Gastroesophageal sphincter (tissue), 4 donors: ENCODE results near the gene DMBT1. TPM values are rescaled to one million over a fixed set of nuclear protein-coding genes. Genes with fewer than 3 reads are reported as not detected.

ENCODE experiments used
- ATAC-seq: fragments of 150-250 bp; one replicate; pipeline ENCODE4 v1.9.1; 2016; ENCODE audit warnings: mild to moderate bottlenecking, moderate library complexity
- H3K27ac ChIP-seq, 4 donors: fragments of 200-600 bp; sonication (generic) in 3 of 4; 1 replicate in 3 of 4; 2 replicates in 1 of 4; pipeline ENCODE4 v1.5.1; 2016 to 2019
- H3K27me3 ChIP-seq: fragments of 200-600 bp; sonication (generic); one replicate; pipeline ENCODE4 v1.5.1; 2019
- H3K36me3 ChIP-seq, 2 donors: fragments of 200-600 bp; sonication (generic); one replicate each; pipeline ENCODE4 v1.5.1; 2019; ENCODE audit warnings: control low read depth in 1 of 2
- H3K4me1 ChIP-seq, 3 donors: fragments of 200-600 bp; sonication (generic); 1 replicate in 2 of 3; 2 replicates in 1 of 3; pipeline ENCODE4 v1.5.1; 2016 to 2019; ENCODE audit warnings: control low read depth in 2 of 3
- H3K4me3 ChIP-seq, 2 donors: fragments of 200-600 bp; sonication (generic); one replicate each; pipeline ENCODE4 v1.5.1; 2019; ENCODE audit warnings: mild to moderate bottlenecking in 1 of 2, moderate library complexity in 1 of 2
- H3K9me3 ChIP-seq, 3 donors: fragments of 200-600 bp; sonication (generic); one replicate each; pipeline ENCODE4 v1.5.1; 2017 to 2019; ENCODE audit warnings: control low read depth in 2 of 3
- CTCF ChIP-seq, 4 experiments: fragments of 200-600 bp in 2 of 4; fragments of 450-650 bp in 2 of 4; sonication (generic) in 1 of 4; IDR thresholded peaks; one replicate each; pipeline ENCODE4 v1.5.1; 2017 to 2019; ENCODE audit warnings: antibody characterized with exemption in 4 of 4, mild to moderate bottlenecking in 2 of 4, moderate library complexity in 2 of 4
- EP300 ChIP-seq: sonication (generic); formaldehyde crosslinking; IDR thresholded peaks from one replicate; pipeline ENCODE4 v1.6.1; 2017; ENCODE audit warnings: antibody characterized with exemption, mild to moderate bottlenecking
- POLR2A ChIP-seq, 2 donors: fragments of 450-650 bp; IDR thresholded peaks; one replicate each; pipeline ENCODE4 v1.6.1; 2017; ENCODE audit warnings: antibody characterized with exemption in 2 of 2, mild to moderate bottlenecking in 2 of 2, moderate library complexity in 1 of 2
- POLR2AphosphoS5 ChIP-seq: sonication (generic); formaldehyde crosslinking; IDR thresholded peaks from one replicate; pipeline ENCODE4 v1.6.1; 2017; ENCODE audit warnings: antibody characterized with exemption
- WGBS, 2 donors: methylation state at CpG; one replicate each; pipeline ENCODE4 v1.1.5; 2018; ENCODE audit warnings: low coverage in 1 of 2; 5-methylcytosine and 5-hydroxymethylcytosine counted together
- total RNA-seq, 4 donors: library from RNA; depleted of rRNA; stranded (reverse); fragments of >200 nt; gene quantifications; one replicate each; pipeline ENCODE4 v1.1.0, GENCODE V29; 2016

Gene DMBT1
- total RNA-seq, 4 donors from 2014 or later: 0.08 to 2.8 TPM; not detected in 2

GRCh38 chr10:122669842-122670241, 109.3 kb downstream of the DMBT1 start:
- Histone ChIP-seq H3K27ac (no peak overlapping the region), H3K4me1 (no peaks in the 10 kb centered on the region), H3K9me3 (no peaks in the 10 kb centered on the region), H3K27me3 (peaks cover 27% of the 10 kb centered on the region), H3K4me3 (no peak overlapping the region), H3K36me3 (no peaks in the 10 kb centered on the region)
- TF ChIP-seq EP300 (no peak), POLR2A (IDR thresholded peaks at IDR 0.05) (no peak), POLR2AphosphoS5 (no peak), CTCF (IDR thresholded peaks at IDR 0.05) (no peak)
- no peak for ATAC-seq
- 44% methylated on average over 1 of the region's 2 CpGs; no CpG with 5 or more reads in 1 of the 2 donors for WGBS, 2 donors

GRCh38 chr10:122671355-122671754, 110.8 kb downstream of the DMBT1 start:
- 40 to 70% methylated on average over 2 to 3 of the region's 3 CpGs for WGBS, 2 donors
- Histone ChIP-seq H3K4me1 (no peaks in the 10 kb centered on the region), H3K9me3 (no peaks in the 10 kb centered on the region), H3K36me3 (no peaks in the 10 kb centered on the region), H3K4me3 (no peak overlapping the region), H3K27ac (no peak overlapping the region), H3K27me3 (peaks cover 27% of the 10 kb centered on the region)
- TF ChIP-seq CTCF (IDR thresholded peaks at IDR 0.05) (no peak), POLR2A (IDR thresholded peaks at IDR 0.05) (no peak)
- no peak for ATAC-seq

GRCh38 chr10:122672655-122673054, 112.1 kb downstream of the DMBT1 start:
- WGBS, 2 donors: 59 to 60% methylated on average over 1 to 4 of the region's 4 CpGs
- TF ChIP-seq CTCF (IDR thresholded peaks at IDR 0.05) (no peak), EP300 (no peak), POLR2A (IDR thresholded peaks at IDR 0.05) (no peak), POLR2AphosphoS5 (no peak)
- no peak for ATAC-seq
- H3K27me3 ChIP-seq: peaks cover 23% of the 10 kb centered on the region
- no peaks in the 10 kb centered on the region for H3K9me3 ChIP-seq
- H3K36me3 ChIP-seq: no peaks in the 10 kb centered on the region
- H3K4me3 ChIP-seq: no peak overlapping the region
- no peak overlapping the region for H3K27ac ChIP-seq
- H3K4me1 ChIP-seq: no peaks in the 10 kb centered on the region

- Histone ChIP-seq H3K4me1 (no peaks in the 10 kb centered on the region), H3K4me3 (no peak overlapping the region), H3K27me3 (peaks cover 23% of the 10 kb centered on the region), H3K9me3 (no peaks in the 10 kb centered on the region), H3K36me3 (no peaks in the 10 kb centered on the region), H3K27ac (no peak overlapping the region)
- WGBS, 2 donors: 59% methylated on average over 4 of the region's 6 CpGs; no CpG with 5 or more reads in 1 of the 2 donors
- TF ChIP-seq POLR2AphosphoS5 (no peak), EP300 (no peak), CTCF (IDR thresholded peaks at IDR 0.05) (no peak), POLR2A (IDR thresholded peaks at IDR 0.05) (no peak)
- no peak for ATAC-seq
Observed at GRCh38 chr10:122673269-122673668, 112.7 kb downstream of the DMBT1 start.

GRCh38 chr10:122673731-122674130, 113.2 kb downstream of the DMBT1 start:
- H3K4me1 ChIP-seq: no peaks in the 10 kb centered on the region
- no peaks in the 10 kb centered on the region for H3K9me3 ChIP-seq
- TF ChIP-seq POLR2A (IDR thresholded peaks at IDR 0.05) (no peak), CTCF (IDR thresholded peaks at IDR 0.05) (no peak), EP300 (no peak), POLR2AphosphoS5 (no peak)
- H3K4me3 ChIP-seq: no peak overlapping the region
- 72 to 74% methylated on average over 5 of the region's 5 CpGs for WGBS, 2 donors
- peaks cover 28% of the 10 kb centered on the region for H3K27me3 ChIP-seq
- H3K27ac ChIP-seq: no peak overlapping the region
- H3K36me3 ChIP-seq: no peaks in the 10 kb centered on the region
- ATAC-seq: no peak
